Osteocyte (in vitro differentiated cells): ENCODE measurements around the gene TLR5. TPM values are rescaled to one million over a fixed set of nuclear protein-coding genes. Genes with fewer than 3 reads are reported as not detected.

Experiments
- DNase-seq: peaks from one replicate; pipeline ENCODE4 v3.0.0; 2021; ENCODE audit warnings: mixed read lengths; ENCODE audit not compliant: unreplicated experiment; ENCODE audit errors: extremely low spot score
- H3K27ac Mint-ChIP-seq: one replicate; pipeline ENCODE4 v1.8.0; 2021; ENCODE audit warnings: mild to moderate bottlenecking, mixed read lengths; ENCODE audit not compliant: unreplicated experiment
- H3K27me3 Mint-ChIP-seq: one replicate; pipeline ENCODE4 v1.8.0; 2021; ENCODE audit warnings: mixed read lengths; ENCODE audit not compliant: unreplicated experiment
- H3K36me3 Mint-ChIP-seq: one replicate; pipeline ENCODE4 v1.8.0; 2021; ENCODE audit warnings: mixed read lengths; ENCODE audit not compliant: unreplicated experiment
- H3K4me1 Mint-ChIP-seq: one replicate; pipeline ENCODE4 v1.8.0; 2021; ENCODE audit warnings: mixed read lengths; ENCODE audit not compliant: unreplicated experiment
- H3K4me3 Mint-ChIP-seq: one replicate; pipeline ENCODE4 v1.8.0; 2021; ENCODE audit warnings: mild to moderate bottlenecking, moderate library complexity, mixed read lengths; ENCODE audit not compliant: unreplicated experiment
- H3K9me3 Mint-ChIP-seq: one replicate; pipeline ENCODE4 v1.8.0; 2021; ENCODE audit warnings: mixed read lengths; ENCODE audit not compliant: unreplicated experiment
- total RNA-seq: library from RNA; stranded (reverse); gene quantifications from 2 replicates; pipeline ENCODE4 v1.2.1, GENCODE V29; 2021
- TF ChIP-seq, protein P1 (sequence below): fragments of 200-600 bp; sonication (generic); IDR thresholded peaks from 2 replicates; pipeline ENCODE4 v1.5.0; 2021; ENCODE audit warnings: antibody characterized with exemption, mild to moderate bottlenecking, moderate library complexity

The TLR5 gene
- total RNA-seq, 1 donor from 2014 or later, result not detected

- Mint-ChIP-seq H3K4me1 (peaks cover 9% of the 10 kb centered on the region), H3K9me3 (peaks cover 4% of the 10 kb centered on the region), H3K4me3 (no peak overlapping the region), H3K27ac (no peak overlapping the region), H3K27me3 (peaks cover 14% of the 10 kb centered on the region), H3K36me3 (no peaks in the 10 kb centered on the region)
- no peak for DNase-seq
- TF ChIP-seq, protein P1, sequence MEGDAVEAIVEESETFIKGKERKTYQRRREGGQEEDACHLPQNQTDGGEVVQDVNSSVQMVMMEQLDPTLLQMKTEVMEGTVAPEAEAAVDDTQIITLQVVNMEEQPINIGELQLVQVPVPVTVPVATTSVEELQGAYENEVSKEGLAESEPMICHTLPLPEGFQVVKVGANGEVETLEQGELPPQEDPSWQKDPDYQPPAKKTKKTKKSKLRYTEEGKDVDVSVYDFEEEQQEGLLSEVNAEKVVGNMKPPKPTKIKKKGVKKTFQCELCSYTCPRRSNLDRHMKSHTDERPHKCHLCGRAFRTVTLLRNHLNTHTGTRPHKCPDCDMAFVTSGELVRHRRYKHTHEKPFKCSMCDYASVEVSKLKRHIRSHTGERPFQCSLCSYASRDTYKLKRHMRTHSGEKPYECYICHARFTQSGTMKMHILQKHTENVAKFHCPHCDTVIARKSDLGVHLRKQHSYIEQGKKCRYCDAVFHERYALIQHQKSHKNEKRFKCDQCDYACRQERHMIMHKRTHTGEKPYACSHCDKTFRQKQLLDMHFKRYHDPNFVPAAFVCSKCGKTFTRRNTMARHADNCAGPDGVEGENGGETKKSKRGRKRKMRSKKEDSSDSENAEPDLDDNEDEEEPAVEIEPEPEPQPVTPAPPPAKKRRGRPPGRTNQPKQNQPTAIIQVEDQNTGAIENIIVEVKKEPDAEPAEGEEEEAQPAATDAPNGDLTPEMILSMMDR, result no peak
Observed at GRCh38 chr1:223156343-223156742, 13.3 kb upstream of the TLR5 start.

GRCh38 chr1:223155153-223155552 is 12.1 kb upstream of the TLR5 start:
- peaks cover 9% of the 10 kb centered on the region for H3K4me1 Mint-ChIP-seq
- no peak overlapping the region for H3K27ac Mint-ChIP-seq
- H3K4me3 Mint-ChIP-seq, result no peak overlapping the region
- peaks cover 4% of the 10 kb centered on the region for H3K9me3 Mint-ChIP-seq
- peaks cover 5% of the 10 kb centered on the region for H3K27me3 Mint-ChIP-seq
- DNase-seq, result no peak
- TF ChIP-seq, protein P1, result no peak
- no peaks in the 10 kb centered on the region for H3K36me3 Mint-ChIP-seq

DNA sequence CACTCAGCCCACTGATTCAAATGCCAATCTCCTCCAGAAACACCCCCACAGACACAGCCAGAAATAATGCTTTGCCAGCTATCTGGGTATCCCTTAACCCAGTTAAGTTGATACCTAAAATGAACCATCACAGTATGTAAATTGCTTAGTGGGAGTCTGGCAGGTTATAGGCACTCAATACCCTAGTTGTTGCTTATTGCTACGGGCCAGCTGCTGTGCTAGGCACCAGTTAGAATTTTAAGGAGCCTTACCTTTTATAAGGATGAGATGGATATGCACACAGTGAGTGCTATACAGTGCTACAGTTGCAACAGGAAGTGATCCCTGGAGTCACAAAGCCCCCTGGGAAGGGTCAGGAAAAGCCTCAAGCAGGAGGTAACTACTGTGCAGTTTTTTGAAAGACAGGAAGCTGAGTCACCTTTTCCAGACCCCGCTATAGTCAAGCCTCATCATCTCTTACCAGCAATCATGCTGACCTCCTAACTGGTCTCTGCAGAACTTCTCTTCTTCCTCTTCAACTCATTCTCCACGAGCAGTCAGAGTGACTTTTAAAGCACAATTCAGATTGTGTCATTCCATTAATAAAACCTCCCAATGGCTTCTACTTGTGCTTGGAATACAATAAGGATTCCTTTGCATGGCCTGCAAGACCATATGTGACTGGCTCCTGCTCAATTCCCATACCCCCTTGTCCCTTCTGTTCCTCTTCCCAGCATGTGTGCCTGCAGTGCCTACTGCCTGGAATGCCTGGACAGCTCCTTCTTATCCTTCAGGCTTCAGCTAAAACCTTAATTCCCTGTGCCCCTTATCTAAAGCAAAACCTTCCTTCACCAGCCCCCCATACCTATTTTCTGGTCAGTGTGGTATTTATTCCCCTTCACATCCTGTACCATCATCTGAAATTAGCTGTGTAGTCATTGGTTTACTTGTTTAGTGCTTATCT is 10.4 kb upstream of the TLR5 start:
- DNase-seq, result no peak
- no peak overlapping the region for H3K27ac Mint-ChIP-seq
- no peaks in the 10 kb centered on the region for H3K27me3 Mint-ChIP-seq
- TF ChIP-seq, protein P1, result no peak
- H3K36me3 Mint-ChIP-seq, result no peaks in the 10 kb centered on the region
- H3K4me1 Mint-ChIP-seq, result peaks cover 9% of the 10 kb centered on the region
- no peak overlapping the region for H3K4me3 Mint-ChIP-seq
- peaks cover 4% of the 10 kb centered on the region for H3K9me3 Mint-ChIP-seq

DNA sequence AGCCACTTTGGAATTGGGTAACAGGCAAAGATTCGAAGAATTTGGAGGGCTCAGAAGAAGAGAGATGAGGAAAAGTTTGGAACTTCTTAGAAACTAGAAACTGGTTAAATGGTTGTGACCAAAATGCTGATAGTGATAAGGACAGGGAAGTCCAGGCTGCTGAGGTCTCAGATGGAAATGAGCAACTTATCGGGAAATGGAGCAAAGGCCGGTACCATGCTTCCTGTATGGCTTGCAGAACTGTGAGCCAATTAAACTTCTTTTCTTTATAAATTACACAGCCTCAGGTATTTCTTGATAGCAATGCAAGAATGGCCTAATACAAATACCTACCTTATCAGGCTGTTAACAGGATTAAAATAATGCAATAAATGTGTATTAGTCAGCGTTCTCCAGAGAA is 9.4 kb upstream of the TLR5 start:
- no peaks in the 10 kb centered on the region for H3K27me3 Mint-ChIP-seq
- no peak overlapping the region for H3K4me3 Mint-ChIP-seq
- no peaks in the 10 kb centered on the region for H3K36me3 Mint-ChIP-seq
- peaks cover 9% of the 10 kb centered on the region for H3K4me1 Mint-ChIP-seq
- TF ChIP-seq, protein P1, result no peak
- no peak overlapping the region for H3K27ac Mint-ChIP-seq
- DNase-seq, result no peak
- peaks cover 4% of the 10 kb centered on the region for H3K9me3 Mint-ChIP-seq

- no peak overlapping the region for H3K4me3 Mint-ChIP-seq
Observed at GRCh38 chr1:223150443-223150842, 7.4 kb upstream of the TLR5 start.

More at GRCh38 chr1:223150443-223150842, 7.4 kb upstream of the TLR5 start:
- peaks cover 8% of the 10 kb centered on the region for H3K27me3 Mint-ChIP-seq
- H3K27ac Mint-ChIP-seq, result no peak overlapping the region
- peaks cover 3% of the 10 kb centered on the region for H3K36me3 Mint-ChIP-seq
- H3K4me1 Mint-ChIP-seq, result peaks cover 9% of the 10 kb centered on the region
- DNase-seq, result no peak
- peaks cover 14% of the 10 kb centered on the region for H3K9me3 Mint-ChIP-seq
- TF ChIP-seq, protein P1, result no peak
